Measurements from ENCODE around the gene TENT4A.

- no peak; the same call in 1 of the 2 replicates for TF ChIP-seq CTCF (conservative IDR thresholded peaks at IDR 0.05; ENCODE audit: low read length)
- no peak for TF ChIP-seq EZH2phosphoT487 (IDR thresholded peaks at IDR 0.05; ENCODE audit: borderline replicate concordance, low read depth, low read length)
Observed at GRCh38 chr5:6712142-6712576, 1.1 kb upstream of the TENT4A start.
